Measurements from ENCODE around the gene OSBPL5.

GRCh38 chr11:3077846-3078440 lies 87.2 kb downstream of the OSBPL5 start:
- TF ChIP-seq TAF1 (IDR thresholded peaks at IDR 0.05; ENCODE audit: borderline replicate concordance, insufficient read depth, low read length) (no peak), FOXP2 (optimal IDR thresholded peaks at IDR 0.05; ENCODE audit: borderline replicate concordance, extremely low read depth, extremely low read length, insufficient read depth) (no peak), POLR2AphosphoS5 (IDR thresholded peaks at IDR 0.05; ENCODE audit: low read depth, low read length) (no peak), REST (IDR thresholded peaks at IDR 0.05; ENCODE audit: insufficient read depth in 1 of 2, low read depth in 2 of 2, low read length in 2 of 2) (no peak)

Data from PFSK-1 (cell line).